Hematopoietic multipotent progenitor cell treated with erythropoietin and hydrocortisone succinate and interleukin-3 and kit ligand, for 6 days (in vitro differentiated cells): ENCODE data around the gene MAPK9.

ENCODE experiments used
- DNase-seq: peaks from one replicate; pipeline ENCODE4 v3.0.0-alpha.2; 2015

MAPK9 gene

DNA sequence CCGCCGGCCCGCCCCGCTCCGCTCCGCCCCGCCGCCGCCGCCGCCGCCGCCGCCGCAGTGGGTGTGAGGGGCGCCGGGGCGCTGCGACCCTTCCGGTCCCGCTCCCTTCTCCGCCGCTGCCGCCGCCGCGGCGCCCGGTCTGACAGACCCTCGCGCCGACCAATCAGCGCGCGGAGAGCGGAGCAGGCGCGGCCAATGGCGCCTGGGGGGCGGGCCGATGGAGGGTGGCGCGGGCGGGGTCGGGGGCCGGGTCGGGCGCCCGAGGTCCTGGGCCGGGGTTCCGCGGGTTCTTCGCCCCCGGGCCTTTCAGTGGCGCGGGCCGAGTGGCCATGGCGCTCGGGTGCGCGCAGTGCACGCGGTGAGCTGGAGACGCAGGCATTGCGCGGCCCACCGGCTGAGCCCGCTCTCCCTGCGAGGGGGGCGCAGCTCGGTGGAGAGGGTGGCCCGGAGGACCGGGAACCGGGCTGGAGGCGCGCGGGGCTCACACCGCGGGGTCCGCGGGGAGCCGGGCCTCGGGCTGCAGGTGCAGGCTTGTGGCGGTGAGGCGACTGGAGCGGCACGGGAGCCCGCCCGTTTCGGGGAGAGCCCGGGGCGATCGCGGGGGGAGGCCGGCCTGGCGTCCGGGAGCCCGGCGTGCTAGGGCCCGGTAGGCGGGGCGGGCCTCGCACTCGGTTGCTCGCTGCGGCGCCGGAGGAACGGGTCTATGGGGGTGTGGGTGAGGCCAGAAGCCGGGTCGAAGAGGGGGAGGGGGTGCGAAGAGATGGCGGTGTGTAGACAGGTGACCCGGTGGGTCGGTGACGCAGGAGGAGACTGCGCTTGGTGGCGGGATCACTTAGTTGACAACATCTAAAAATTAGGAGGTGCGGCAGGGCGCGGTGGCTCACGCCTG, at the start of gene MAPK9:
Gene MAPK9, minus strand, starts transcription at position 141 of the 889 bp plus-strand sequence. CDS start 11,522 bp downstream, outside the sequence.
- DNase-seq = peak; percentile 93

- no peak for DNase-seq
These were observed 49.7 kb upstream of the MAPK9 start for GRCh38 chr5:180341595-180341994.

DNA sequence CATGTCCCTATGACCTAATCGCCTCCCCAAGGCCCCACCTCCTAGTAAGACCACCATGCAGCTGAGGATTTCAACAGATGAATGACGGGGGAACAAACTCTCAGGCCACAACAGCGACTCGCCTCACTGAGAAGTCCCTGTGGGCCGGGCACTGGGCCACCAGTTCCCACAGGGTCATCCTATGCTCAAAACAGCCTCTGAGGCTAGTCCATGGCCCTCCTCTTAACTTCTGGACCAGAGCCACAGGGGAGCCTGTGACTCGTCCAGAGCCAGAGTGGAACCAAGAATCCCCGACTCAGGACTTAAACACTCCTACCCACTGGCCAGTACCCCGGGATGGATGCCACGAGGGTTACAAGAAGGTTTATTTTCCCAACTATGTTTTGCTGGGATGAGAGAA, 49.0 kb upstream of the MAPK9 start:
- DNase-seq = no peak

DNA sequence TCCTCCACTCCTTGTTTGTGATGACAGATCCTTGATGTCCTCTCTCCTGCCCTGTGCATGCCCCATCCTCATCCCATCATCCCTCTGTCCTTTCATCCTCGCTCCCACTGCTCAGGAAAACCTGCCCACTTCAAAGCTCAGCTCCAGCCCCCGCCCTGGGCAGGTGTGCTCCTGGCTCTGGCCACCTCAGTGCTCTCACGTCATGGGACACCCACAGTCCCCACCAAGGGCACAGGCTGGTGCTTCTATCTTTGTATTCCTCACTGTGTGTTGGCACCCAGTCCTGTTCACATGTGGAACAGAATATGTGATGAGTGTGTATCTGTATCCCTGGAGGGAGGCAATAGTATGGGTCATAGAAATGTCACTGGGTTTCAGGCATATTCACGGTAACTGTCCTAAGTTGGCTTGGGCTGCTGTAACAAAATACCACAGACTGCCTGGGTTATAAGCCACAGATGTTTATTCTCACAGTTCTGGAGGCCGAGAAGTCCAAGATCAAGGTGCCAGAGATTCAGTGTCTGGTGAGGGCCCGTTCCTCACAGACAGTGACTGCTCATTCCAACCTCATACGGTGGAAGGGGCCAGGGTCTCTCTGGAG, 47.8 kb upstream of the MAPK9 start:
- no peak for DNase-seq

DNA sequence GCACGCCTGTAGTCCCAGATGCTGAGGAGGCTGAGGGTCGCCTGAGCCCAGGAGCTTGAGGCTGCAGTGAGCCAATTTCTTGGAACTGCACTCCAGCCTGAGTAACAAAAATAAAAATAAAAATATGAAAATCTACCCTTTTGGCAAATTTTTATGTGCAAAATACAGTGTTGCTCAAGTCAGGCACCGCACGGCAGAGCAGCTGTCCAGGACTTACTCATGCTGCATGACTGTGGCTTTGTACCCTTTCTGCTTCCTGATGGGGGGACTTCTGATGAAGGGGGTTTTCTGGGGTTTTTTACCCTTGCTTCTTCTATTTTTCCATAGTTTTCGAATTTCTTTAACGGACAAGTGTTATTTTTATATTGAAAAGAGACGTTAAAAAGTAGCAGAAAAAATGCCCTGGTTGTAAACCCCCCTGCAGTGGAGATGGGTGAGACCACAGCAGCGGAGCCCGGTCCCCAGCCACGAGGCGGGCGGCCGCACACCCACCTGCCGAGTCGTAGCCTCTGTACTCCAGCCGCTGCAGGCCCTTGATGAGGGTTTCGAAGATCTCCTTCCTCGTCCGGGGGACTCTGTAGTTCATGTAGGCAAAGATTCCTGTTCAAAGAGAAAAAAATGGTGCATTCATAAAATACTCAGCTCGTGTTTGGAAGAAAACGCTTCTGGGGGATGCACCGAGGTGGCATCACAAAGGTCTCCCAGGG, 46.3 kb upstream of the MAPK9 start:
- no peak for DNase-seq

- no peak for DNase-seq
These were observed 44.5 kb upstream of the MAPK9 start for GRCh38 chr5:180336234-180337020.

- DNase-seq = no peak
These were observed 43.8 kb upstream of the MAPK9 start for GRCh38 chr5:180335614-180336233.

GRCh38 chr5:180334751-180335613, 43.1 kb upstream of the MAPK9 start:
- no peak for DNase-seq

DNA sequence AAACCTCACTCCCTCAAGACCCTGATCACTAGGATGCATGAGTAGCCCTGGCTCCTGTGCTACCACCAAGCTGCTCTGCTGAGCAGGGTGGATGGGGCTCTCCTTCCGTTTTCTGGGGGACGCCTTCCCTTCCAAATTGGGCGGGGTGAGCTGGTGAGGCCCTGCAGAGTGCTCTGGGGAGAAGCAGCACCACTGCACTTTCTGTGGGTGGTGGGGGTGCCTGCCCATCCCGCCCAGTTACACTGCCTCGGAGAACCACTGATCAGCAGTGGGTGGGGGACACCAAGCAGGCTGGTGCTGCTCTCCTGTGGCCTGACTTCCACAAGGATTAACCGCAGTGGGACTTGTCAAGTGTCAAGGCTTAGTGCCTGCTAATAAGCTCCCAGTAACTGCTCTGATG, 42.3 kb upstream of the MAPK9 start:
- DNase-seq = no peak

GRCh38 chr5:180333661-180334060, 41.8 kb upstream of the MAPK9 start:
- no peak for DNase-seq

GRCh38 chr5:180332861-180333260, 41.0 kb upstream of the MAPK9 start:
- no peak for DNase-seq

DNA sequence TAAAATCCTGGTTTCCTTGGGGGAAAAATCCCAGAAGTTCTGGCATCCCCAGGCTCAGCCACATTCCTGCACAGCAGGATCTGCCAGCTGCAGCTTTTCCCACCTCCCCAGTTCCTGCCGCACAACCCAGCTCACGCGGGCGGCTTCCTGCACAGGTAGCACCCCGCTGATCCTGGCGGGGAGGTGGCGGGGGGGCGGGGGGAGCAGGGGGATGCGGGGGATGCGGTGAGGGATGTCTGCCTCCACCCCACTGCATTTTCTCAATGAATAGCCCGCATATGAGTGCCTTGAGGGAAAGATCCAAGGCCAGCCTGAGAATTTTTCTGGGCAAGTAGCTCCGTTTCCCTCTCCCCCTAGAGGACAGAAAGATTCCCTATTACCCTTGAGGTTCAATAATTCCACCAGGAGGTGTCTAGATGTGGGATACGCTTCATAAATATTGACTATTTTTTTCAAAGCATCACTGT, 40.2 kb upstream of the MAPK9 start:
- no peak for DNase-seq

DNA sequence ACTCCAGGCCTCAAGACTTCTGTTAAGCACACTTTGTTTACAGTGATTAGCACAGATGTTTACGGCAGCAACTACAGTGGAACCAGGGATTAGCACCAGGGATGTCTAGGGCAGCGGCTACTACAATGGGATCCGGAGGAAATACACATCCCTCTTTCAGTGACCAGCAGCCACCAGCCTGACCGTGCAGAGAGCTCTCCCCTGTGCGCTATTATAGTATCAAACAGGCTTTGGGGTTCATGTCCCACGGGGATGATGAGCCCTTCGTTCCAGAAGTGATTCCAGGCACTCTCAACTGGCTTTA, 39.7 kb upstream of the MAPK9 start:
- no peak for DNase-seq

GRCh38 chr5:180330810-180331646, 39.1 kb upstream of the MAPK9 start:
- DNase-seq = peak; percentile 25

DNA sequence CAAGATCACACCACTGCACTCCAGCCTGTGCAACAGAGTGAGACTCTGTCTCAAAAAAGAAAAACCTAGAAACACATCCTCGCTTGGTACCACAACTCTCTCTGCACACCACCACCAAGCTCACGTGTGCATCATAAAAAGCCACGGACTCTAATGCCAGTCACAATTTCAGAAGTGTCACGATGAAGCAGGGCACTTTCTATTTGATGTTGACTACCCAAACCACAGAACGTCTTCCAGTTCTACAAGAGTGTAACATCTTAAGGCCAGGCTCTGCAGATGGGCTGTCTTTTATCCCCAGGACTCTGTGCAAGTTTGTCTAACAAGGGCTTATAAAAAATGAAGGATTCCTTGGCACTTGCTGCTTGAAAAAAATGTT, 38.4 kb upstream of the MAPK9 start:
- no peak for DNase-seq

GRCh38 chr5:180329606-180330269, 37.9 kb upstream of the MAPK9 start:
- no peak for DNase-seq

DNA sequence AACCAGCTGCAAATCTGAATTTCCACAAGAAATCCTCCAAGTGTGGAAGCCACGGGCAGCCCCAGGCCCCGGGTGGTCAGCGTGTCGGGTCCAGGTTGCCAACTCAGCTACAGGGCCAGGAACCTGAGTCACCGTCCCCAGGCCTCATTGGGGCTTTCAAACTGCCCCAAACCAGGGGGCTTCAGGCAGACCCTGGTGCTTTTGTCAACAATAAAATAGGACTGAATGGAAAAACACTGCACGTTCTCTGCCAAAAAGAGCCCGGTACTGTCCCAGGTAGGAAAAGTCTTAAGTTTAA, 37.2 kb upstream of the MAPK9 start:
- DNase-seq = no peak

- peak; percentile 94 for DNase-seq
These were observed 36.6 kb upstream of the MAPK9 start for GRCh38 chr5:180328296-180329137.

GRCh38 chr5:180326989-180327565, 35.2 kb upstream of the MAPK9 start:
- no peak for DNase-seq
